KMS-11 (cell line): ENCODE data around the gene ASPSCR1.

ENCODE experiments used
- H2AFZ ChIP-seq: fragments of 200-600 bp; sonication (generic); 2 replicates; pipeline ENCODE4 v1.6.1; 2016; ENCODE audit warnings: antibody characterized with exemption, mixed run types, low read depth
- H3K27ac ChIP-seq: fragments of 200-600 bp; sonication (generic); 2 replicates; pipeline ENCODE4 v1.6.1; 2016; ENCODE audit warnings: mild to moderate bottlenecking, mixed run types
- H3K27me3 ChIP-seq: fragments of 200-600 bp; sonication (generic); 2 replicates; pipeline ENCODE4 v1.6.1; 2017; ENCODE audit warnings: mild to moderate bottlenecking, low read depth, mixed run types, moderate library complexity; ENCODE audit not compliant: insufficient read depth
- H3K36me3 ChIP-seq: fragments of 200-600 bp; sonication (generic); 2 replicates; pipeline ENCODE4 v1.6.1; 2017; ENCODE audit warnings: mild to moderate bottlenecking, mixed run types; ENCODE audit not compliant: insufficient read depth
- H3K4me1 ChIP-seq: fragments of 200-600 bp; sonication (generic); 2 replicates; pipeline ENCODE4 v1.6.1; 2016; ENCODE audit warnings: mild to moderate bottlenecking, low read depth, mixed run types; ENCODE audit not compliant: poor library complexity, severe bottlenecking
- H3K4me2 ChIP-seq: fragments of 200-600 bp; sonication (generic); 2 replicates; pipeline ENCODE4 v1.7.0; 2016; ENCODE audit warnings: mild to moderate bottlenecking, mixed run types
- H3K4me3 ChIP-seq: fragments of 200-600 bp; sonication (generic); IDR thresholded peaks from 2 replicates; pipeline ENCODE4 v1.6.1; 2017; ENCODE audit warnings: low read depth, low read length, mixed read lengths; ENCODE audit not compliant: insufficient read depth
- H3K79me2 ChIP-seq: fragments of 200-600 bp; sonication (generic); 2 replicates; pipeline ENCODE4 v1.6.1; 2016; ENCODE audit warnings: low read depth, mixed run types; ENCODE audit not compliant: insufficient read depth
- H3K9ac ChIP-seq: fragments of 200-600 bp; sonication (generic); 2 replicates; pipeline ENCODE4 v1.6.1; 2016; ENCODE audit warnings: mild to moderate bottlenecking, mixed run types
- H4K20me1 ChIP-seq: fragments of 200-600 bp; sonication (generic); 2 replicates; pipeline ENCODE4 v1.6.1; 2016; ENCODE audit warnings: mild to moderate bottlenecking, mixed run types; ENCODE audit not compliant: insufficient read depth
- CTCF ChIP-seq: fragments of 200-600 bp; sonication (generic); conservative IDR thresholded peaks from 2 replicates; pipeline ENCODE4 v1.6.1; 2017; ENCODE audit warnings: low read depth, mild to moderate bottlenecking, antibody characterized with exemption, low read length, moderate library complexity, mixed read lengths

ASPSCR1 gene

GRCh38 chr17:81996757-81997441 is 19.5 kb downstream of the ASPSCR1 start:
- H3K27me3 ChIP-seq, result no peaks in the 10 kb centered on the region
- no peak overlapping the region for H3K27ac ChIP-seq
- H4K20me1 ChIP-seq, result no peaks in the 10 kb centered on the region
- H3K9ac ChIP-seq, result no peak overlapping the region
- no peak overlapping the region for H3K4me2 ChIP-seq
- no peaks in the 10 kb centered on the region for H3K36me3 ChIP-seq
- no peaks in the 10 kb centered on the region for H3K79me2 ChIP-seq
- H2AFZ ChIP-seq, result no peak overlapping the region
- no peaks in the 10 kb centered on the region for H3K4me1 ChIP-seq
- TF ChIP-seq CTCF, result no peak
- no peak overlapping the region for H3K4me3 ChIP-seq

- Histone ChIP-seq H3K4me1 (no peaks in the 10 kb centered on the region), H3K27ac (no peak overlapping the region), H3K9ac (no peak overlapping the region), H2AFZ (no peak overlapping the region), H3K36me3 (no peaks in the 10 kb centered on the region), H3K4me2 (no peak overlapping the region), H4K20me1 (no peaks in the 10 kb centered on the region), H3K79me2 (no peaks in the 10 kb centered on the region), H3K27me3 (no peaks in the 10 kb centered on the region), H3K4me3 (no peak overlapping the region)
- no peak for TF ChIP-seq CTCF
These were observed 20.8 kb downstream of the ASPSCR1 start for GRCh38 chr17:81998212-81998611.

GRCh38 chr17:81998691-81999438 is 21.4 kb downstream of the ASPSCR1 start:
- H3K4me2 ChIP-seq, result no peak overlapping the region

GRCh38 chr17:81999587-81999975 is 22.2 kb downstream of the ASPSCR1 start:
- H3K4me1 ChIP-seq, result no peaks in the 10 kb centered on the region
- H2AFZ ChIP-seq, result no peak overlapping the region
- H4K20me1 ChIP-seq, result no peaks in the 10 kb centered on the region
- no peaks in the 10 kb centered on the region for H3K27me3 ChIP-seq
- no peak overlapping the region for H3K9ac ChIP-seq
- no peak for TF ChIP-seq CTCF
- no peaks in the 10 kb centered on the region for H3K36me3 ChIP-seq
- H3K4me2 ChIP-seq, result no peak overlapping the region
- no peaks in the 10 kb centered on the region for H3K79me2 ChIP-seq
- no peak overlapping the region for H3K27ac ChIP-seq
- no peak overlapping the region for H3K4me3 ChIP-seq

More at GRCh38 chr17:81998691-81999438, 21.4 kb downstream of the ASPSCR1 start:
- Histone ChIP-seq H3K27me3 (no peaks in the 10 kb centered on the region), H3K4me3 (no peak overlapping the region), H3K9ac (no peak overlapping the region), H3K27ac (no peak overlapping the region), H2AFZ (no peak overlapping the region), H4K20me1 (no peaks in the 10 kb centered on the region), H3K4me1 (no peaks in the 10 kb centered on the region), H3K36me3 (no peaks in the 10 kb centered on the region), H3K79me2 (no peaks in the 10 kb centered on the region)
- TF ChIP-seq CTCF, result no peak
